ENCODE results near the gene ARHGAP32. TPM values are rescaled to one million over a fixed set of nuclear protein-coding genes. Genes with fewer than 3 reads are reported as not detected.

The ARHGAP32 gene
- total and polyA plus RNA-seq, 9 donors = 5.9 to 34.8 (median 28.4) TPM

DNA sequence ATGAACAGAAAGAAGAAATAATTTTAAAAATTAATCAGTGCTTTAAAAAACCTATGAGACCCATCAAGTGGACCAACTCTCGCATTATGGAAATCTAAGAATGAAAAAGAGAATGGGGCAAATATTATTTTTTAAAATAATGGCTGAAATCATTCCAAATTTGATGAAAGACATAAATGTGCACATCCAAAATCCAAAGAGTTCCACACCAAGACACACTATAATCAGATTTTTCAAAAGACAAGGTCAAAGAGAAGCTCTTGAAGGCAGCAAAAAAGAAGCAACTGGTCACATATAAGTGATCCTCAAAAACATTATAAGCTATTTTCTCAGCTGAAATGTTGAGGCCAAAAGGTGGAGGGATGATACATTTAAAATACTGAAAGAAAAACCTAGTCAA, 85.3 kb downstream of the ARHGAP32 start:
- no peaks in the 10 kb centered on the region for H3K9me3 ChIP-seq
- intact Hi-C loops (cut with DNase I) = no loop called here
- WGBS, 3 donors = 90 to 100% (median 99%) methylated on average over 1 of the region's 1 CpG
- H3K4me1 ChIP-seq (ENCODE audit: insufficient read depth) = no peaks in the 10 kb centered on the region
- H3K4me3 ChIP-seq = no peak overlapping the region
- H3K36me3 ChIP-seq = no peaks in the 10 kb centered on the region
- TF ChIP-seq POLR2A (IDR thresholded peaks at IDR 0.05) (no peak), EP300 (IDR thresholded peaks at IDR 0.05) (no peak)
- TF ChIP-seq, protein P1, sequence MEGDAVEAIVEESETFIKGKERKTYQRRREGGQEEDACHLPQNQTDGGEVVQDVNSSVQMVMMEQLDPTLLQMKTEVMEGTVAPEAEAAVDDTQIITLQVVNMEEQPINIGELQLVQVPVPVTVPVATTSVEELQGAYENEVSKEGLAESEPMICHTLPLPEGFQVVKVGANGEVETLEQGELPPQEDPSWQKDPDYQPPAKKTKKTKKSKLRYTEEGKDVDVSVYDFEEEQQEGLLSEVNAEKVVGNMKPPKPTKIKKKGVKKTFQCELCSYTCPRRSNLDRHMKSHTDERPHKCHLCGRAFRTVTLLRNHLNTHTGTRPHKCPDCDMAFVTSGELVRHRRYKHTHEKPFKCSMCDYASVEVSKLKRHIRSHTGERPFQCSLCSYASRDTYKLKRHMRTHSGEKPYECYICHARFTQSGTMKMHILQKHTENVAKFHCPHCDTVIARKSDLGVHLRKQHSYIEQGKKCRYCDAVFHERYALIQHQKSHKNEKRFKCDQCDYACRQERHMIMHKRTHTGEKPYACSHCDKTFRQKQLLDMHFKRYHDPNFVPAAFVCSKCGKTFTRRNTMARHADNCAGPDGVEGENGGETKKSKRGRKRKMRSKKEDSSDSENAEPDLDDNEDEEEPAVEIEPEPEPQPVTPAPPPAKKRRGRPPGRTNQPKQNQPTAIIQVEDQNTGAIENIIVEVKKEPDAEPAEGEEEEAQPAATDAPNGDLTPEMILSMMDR (IDR thresholded peaks at IDR 0.05) = no peak
- H3K27me3 ChIP-seq = no peaks in the 10 kb centered on the region
- H3K27ac ChIP-seq = no peak overlapping the region
- DNase-seq = no peak

GRCh38 chr11:129102756-129103155, 89.4 kb downstream of the ARHGAP32 start:
- no peak for DNase-seq
- TF ChIP-seq, protein P1 (IDR thresholded peaks at IDR 0.05) = no peak
- no peak for TF ChIP-seq EP300 (IDR thresholded peaks at IDR 0.05)
- TF ChIP-seq POLR2A (IDR thresholded peaks at IDR 0.05) = no peak
- Histone ChIP-seq H3K27me3 (no peaks in the 10 kb centered on the region), H3K27ac (no peak overlapping the region), H3K36me3 (no peaks in the 10 kb centered on the region), H3K9me3 (no peaks in the 10 kb centered on the region), H3K4me1 (ENCODE audit: insufficient read depth) (no peaks in the 10 kb centered on the region), H3K4me3 (no peak overlapping the region)
- intact Hi-C loops (cut with DNase I) = no loop called here
- 94 to 100% (median 98%) methylated on average over 1 of the region's 1 CpG for WGBS, 3 donors

DNA sequence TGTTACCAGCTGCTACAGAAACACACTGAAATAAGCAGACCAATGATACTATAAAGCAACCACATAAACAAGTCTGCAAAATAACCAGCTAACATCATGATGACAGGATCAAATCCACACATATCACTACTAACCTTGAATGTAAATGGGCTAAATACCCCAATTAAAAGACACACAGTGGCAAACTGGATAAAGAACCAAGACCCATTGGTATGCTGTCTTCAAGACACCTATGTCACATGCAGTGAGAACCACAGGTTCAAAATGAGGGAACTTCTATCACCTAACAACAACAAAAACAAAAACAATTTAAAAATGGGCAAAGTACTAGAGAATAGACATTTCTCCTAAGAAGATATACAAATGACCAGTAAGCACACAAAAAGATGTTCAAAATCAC, 89.9 kb downstream of the ARHGAP32 start:
- no peaks in the 10 kb centered on the region for H3K4me1 ChIP-seq (ENCODE audit: insufficient read depth)
- DNase-seq = no peak
- no peak overlapping the region for H3K27ac ChIP-seq
- intact Hi-C loops (cut with DNase I) = no loop called here
- no peak overlapping the region for H3K4me3 ChIP-seq
- no peaks in the 10 kb centered on the region for H3K27me3 ChIP-seq
- TF ChIP-seq POLR2A (IDR thresholded peaks at IDR 0.05) = no peak
- TF ChIP-seq EP300 (IDR thresholded peaks at IDR 0.05) = no peak
- TF ChIP-seq, protein P1 (IDR thresholded peaks at IDR 0.05) = no peak
- H3K36me3 ChIP-seq = no peaks in the 10 kb centered on the region
- H3K9me3 ChIP-seq = no peaks in the 10 kb centered on the region

DNA sequence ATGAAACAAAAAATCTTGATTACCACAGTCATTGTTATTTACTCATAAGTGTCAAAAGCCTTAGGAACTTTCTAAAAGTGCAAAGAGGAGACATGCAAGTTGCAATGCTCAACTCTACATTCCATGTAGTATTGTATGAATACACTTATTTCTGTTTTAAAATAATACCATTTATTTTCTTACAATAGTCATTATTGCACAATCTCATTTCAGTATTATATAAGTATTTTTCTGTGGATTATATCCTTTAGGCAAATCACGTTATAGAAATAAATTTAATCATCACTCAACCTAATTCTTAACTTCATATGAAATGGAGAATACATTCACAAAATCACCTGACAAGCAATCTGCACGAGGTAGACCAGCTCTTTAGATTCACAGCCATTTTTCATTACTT, 98.8 kb downstream of the ARHGAP32 start:
- DNase-seq = no peak
- Histone ChIP-seq H3K4me1 (ENCODE audit: insufficient read depth) (no peaks in the 10 kb centered on the region), H3K36me3 (no peaks in the 10 kb centered on the region), H3K9me3 (no peaks in the 10 kb centered on the region), H3K27ac (no peak overlapping the region), H3K4me3 (no peak overlapping the region), H3K27me3 (no peaks in the 10 kb centered on the region)
- intact Hi-C loops (cut with DNase I) = no loop called here
- 85 to 91% (median 91%) methylated on average over 2 of the region's 2 CpGs for WGBS, 3 donors
- TF ChIP-seq POLR2A (IDR thresholded peaks at IDR 0.05) (no peak), EP300 (IDR thresholded peaks at IDR 0.05) (no peak)
- TF ChIP-seq, protein P1 (IDR thresholded peaks at IDR 0.05) = no peak

- 90 to 98% (median 93%) methylated on average over 1 of the region's 1 CpG for WGBS, 3 donors
- Histone ChIP-seq H3K9me3 (peaks cover 0 to 1% of the 10 kb centered on the region in 2 donors), H3K27ac (no peak overlapping the region), H3K27me3 (no peaks in the 10 kb centered on the region), H3K4me1 (ENCODE audit: insufficient read depth) (no peaks in the 10 kb centered on the region), H3K36me3 (no peaks in the 10 kb centered on the region), H3K4me3 (no peak overlapping the region)
- TF ChIP-seq EP300 (IDR thresholded peaks at IDR 0.05) = no peak
- TF ChIP-seq POLR2A (IDR thresholded peaks at IDR 0.05) = no peak
- TF ChIP-seq, protein P1 (IDR thresholded peaks at IDR 0.05) = no peak
- DNase-seq = no peak
- intact Hi-C loops (cut with DNase I) = no loop called here
Measured at GRCh38 chr11:129090056-129090455, 102.1 kb downstream of the ARHGAP32 start.
